IPS-18c (cell line): Measurements from ENCODE around the gene LRRC8E.

Experiments
- H3K4me3 ChIP-seq: 2 replicates; pipeline ENCODE4 v1.7.0; 2013; ENCODE audit warnings: low read depth, mild to moderate bottlenecking, low read length, moderate library complexity; ENCODE audit not compliant: insufficient read depth
- H3K9me3 ChIP-seq: one replicate; pipeline ENCODE4 v1.6.1; 2013; ENCODE audit warnings: mild to moderate bottlenecking, low read length, moderate library complexity; ENCODE audit not compliant: control insufficient read depth, insufficient read depth

LRRC8E gene

DNA sequence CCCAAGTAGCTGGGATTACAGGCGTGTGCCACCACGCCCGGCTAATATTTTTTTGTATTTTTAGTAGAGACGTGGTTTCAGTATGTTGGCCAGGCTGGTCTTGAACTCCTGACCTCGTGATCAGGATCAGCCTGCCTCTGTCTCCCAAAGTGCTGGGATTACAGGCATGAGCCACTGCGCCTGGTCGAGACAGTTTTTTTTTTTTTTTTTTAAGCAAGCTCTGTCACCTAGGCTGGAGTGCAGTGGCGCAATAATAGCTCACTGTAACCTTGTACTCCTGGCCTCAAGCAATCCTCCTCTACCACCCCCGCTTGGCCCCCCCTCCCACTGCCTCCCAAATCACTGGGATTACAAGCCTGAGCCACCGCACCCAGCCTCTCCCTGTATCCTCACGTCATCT is 9.0 kb downstream of the LRRC8E start:
- Histone ChIP-seq H3K4me3 (no peak overlapping the region), H3K9me3 (no peaks in the 10 kb centered on the region)

DNA sequence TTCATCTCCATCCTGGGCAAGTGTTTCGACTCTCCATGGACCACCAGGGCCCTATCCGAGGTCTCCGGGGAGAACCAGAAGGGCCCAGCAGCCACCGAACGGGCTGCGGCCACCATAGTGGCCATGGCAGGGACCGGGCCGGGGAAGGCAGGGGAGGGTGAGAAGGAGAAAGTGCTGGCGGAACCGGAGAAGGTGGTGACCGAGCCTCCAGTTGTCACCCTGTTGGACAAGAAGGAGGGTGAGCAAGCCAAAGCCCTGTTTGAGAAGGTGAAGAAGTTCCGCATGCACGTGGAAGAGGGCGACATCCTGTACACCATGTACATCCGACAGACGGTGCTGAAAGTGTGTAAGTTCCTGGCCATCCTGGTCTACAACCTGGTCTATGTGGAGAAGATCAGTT is 10.7 kb downstream of the LRRC8E start:
- H3K9me3 ChIP-seq = no peaks in the 10 kb centered on the region
- no peak overlapping the region for H3K4me3 ChIP-seq

- Histone ChIP-seq H3K9me3 (no peaks in the 10 kb centered on the region), H3K4me3 (no peak overlapping the region)
These were observed 11.6 kb downstream of the LRRC8E start for GRCh38 chr19:7899751-7900378.

- H3K9me3 ChIP-seq = no peaks in the 10 kb centered on the region
- no peak overlapping the region for H3K4me3 ChIP-seq
These were observed 12.1 kb downstream of the LRRC8E start for GRCh38 chr19:7900401-7900870.

DNA sequence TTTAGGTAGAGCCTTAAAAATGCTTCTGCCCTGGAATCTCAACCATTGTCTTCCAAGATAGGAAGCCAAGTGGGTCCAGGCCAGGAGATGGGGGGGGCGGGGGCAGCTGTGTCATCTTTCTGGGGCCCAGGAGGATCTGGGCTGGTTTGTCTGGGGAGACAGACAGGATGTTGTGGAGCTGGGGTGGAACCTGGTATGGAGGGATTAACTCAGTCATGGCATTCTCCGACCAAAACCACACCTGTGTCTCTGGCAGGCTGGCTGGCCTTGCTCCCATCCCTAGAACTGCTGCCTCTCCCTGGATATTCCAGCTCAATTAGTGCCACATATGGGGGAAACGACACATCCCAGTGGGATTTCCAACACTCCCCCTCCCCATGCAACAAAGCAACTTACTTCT is 12.6 kb downstream of the LRRC8E start:
- no peaks in the 10 kb centered on the region for H3K9me3 ChIP-seq
- no peak overlapping the region for H3K4me3 ChIP-seq

GRCh38 chr19:7901337-7901736 is 13.0 kb downstream of the LRRC8E start:
- H3K9me3 ChIP-seq = no peaks in the 10 kb centered on the region
- H3K4me3 ChIP-seq = no peak overlapping the region

DNA sequence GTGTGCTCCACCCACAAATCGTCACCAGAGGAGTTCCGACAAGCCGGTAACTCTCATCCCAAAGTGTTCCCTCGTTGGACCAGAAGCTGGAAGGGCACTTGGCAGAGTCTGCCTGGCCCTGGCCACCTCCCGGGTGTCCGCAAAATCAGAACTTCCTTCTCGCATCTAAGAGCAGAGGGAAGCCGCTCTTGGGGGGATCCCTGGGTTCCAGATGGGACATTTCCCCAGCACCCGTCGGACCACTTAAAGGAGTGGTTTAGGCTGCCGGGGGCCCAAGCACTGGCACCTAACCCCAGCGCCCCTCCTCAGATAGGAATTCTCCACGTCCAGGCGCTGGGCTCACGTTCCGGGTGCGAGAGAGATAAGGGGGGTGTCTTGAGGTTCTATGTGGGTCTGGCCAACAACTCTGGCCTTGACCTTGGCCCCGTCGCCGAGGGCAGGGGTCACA is 14.5 kb downstream of the LRRC8E start:
- H3K9me3 ChIP-seq = no peaks in the 10 kb centered on the region

DNA sequence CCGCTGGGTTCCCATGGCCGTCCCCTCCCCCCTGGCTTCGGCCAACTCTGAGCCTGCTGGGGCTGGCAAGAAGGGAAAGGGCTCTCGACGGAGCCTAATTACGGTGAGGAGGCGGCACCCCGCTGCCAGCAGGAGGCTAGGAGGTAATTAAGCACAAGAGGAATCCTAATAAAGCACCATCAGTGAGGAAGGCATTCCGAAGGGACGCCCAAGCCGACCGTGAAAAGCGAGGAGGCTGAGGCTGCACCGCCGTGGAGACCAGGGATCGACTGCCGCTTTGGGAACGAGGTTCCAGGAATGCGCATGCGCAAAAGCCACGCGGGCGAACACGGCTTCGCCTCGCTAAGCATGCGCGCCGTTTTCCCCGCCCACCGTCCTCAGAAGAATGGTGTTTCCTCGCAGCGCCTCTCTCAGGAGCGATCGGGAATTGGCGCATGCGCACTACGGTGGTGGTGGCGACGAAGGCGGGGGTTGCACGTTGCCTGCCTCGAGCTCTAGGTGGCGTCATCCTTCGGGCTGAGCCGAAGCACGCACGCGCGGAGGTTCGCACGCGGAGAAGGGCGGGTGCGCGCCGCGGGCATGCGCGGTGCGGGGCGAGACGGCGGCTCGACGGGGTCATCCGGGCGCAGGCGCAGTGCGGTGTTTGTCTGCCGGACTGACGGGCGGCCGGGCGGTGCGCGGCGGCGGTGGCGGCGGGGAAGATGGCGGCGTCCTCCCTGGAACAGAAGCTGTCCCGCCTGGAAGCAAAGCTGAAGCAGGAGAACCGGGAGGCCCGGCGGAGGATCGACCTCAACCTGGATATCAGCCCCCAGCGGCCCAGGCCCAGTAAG is 15.1 kb downstream of the LRRC8E start, which contains the start of gene MAP2K7:
Gene MAP2K7 (plus strand): TSS at position 634 of the 830 bp plus-strand sequence. CDS start 68 bp downstream, at position 702.
- H3K4me3 ChIP-seq = peak within 1 kb of the TSS; percentile 82
- H3K9me3 ChIP-seq = no peaks in the 10 kb centered on the region

More for the DNA sequence above, 14.5 kb downstream of the LRRC8E start:
- H3K4me3 ChIP-seq = peak overlapping the region; percentile 59; the same call in 1 of the 2 replicates

- H3K9me3 ChIP-seq = no peaks in the 10 kb centered on the region
These were observed 16.0 kb downstream of the LRRC8E start for GRCh38 chr19:7904074-7905020.

GRCh38 chr19:7905268-7905667 is 17.0 kb downstream of the LRRC8E start:
- no peaks in the 10 kb centered on the region for H3K9me3 ChIP-seq
- no peak overlapping the region for H3K4me3 ChIP-seq

More at GRCh38 chr19:7904074-7905020, 16.0 kb downstream of the LRRC8E start:
- peak overlapping the region; percentile 82 for H3K4me3 ChIP-seq

- Histone ChIP-seq H3K9me3 (no peaks in the 10 kb centered on the region), H3K4me3 (no peak overlapping the region)
These were observed 17.5 kb downstream of the LRRC8E start for GRCh38 chr19:7905859-7906258.

DNA sequence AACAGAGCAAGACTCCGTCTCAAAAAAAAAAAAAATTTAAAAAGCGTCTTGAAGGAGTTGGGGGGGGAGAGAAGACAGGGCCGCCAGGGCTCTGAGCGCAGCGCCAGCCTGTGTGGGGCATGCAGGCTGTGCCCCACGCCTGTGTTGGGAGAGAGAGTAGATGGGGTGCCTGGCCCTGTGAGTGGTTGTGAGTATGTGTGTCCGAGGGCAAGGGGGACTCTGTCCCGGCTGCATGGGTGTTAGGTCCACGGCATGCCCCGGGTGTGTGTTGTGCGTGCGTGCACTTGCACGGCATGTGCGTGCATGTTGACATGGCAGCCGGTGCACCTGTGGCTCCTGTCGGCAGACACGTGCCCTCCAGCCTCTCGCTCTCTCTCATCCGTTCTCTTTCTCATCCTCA is 18.8 kb downstream of the LRRC8E start:
- H3K4me3 ChIP-seq = no peak overlapping the region

GRCh38 chr19:7907544-7907943 is 19.2 kb downstream of the LRRC8E start:
- Histone ChIP-seq H3K9me3 (no peaks in the 10 kb centered on the region), H3K4me3 (no peak overlapping the region)

More for the DNA sequence above, 18.8 kb downstream of the LRRC8E start:
- no peaks in the 10 kb centered on the region for H3K9me3 ChIP-seq

- H3K9me3 ChIP-seq = no peaks in the 10 kb centered on the region
- no peak overlapping the region for H3K4me3 ChIP-seq
These were observed 19.9 kb downstream of the LRRC8E start for GRCh38 chr19:7908078-7908699.

- no peaks in the 10 kb centered on the region for H3K9me3 ChIP-seq
- no peak overlapping the region for H3K4me3 ChIP-seq
These were observed 20.6 kb downstream of the LRRC8E start for GRCh38 chr19:7908742-7909461.

DNA sequence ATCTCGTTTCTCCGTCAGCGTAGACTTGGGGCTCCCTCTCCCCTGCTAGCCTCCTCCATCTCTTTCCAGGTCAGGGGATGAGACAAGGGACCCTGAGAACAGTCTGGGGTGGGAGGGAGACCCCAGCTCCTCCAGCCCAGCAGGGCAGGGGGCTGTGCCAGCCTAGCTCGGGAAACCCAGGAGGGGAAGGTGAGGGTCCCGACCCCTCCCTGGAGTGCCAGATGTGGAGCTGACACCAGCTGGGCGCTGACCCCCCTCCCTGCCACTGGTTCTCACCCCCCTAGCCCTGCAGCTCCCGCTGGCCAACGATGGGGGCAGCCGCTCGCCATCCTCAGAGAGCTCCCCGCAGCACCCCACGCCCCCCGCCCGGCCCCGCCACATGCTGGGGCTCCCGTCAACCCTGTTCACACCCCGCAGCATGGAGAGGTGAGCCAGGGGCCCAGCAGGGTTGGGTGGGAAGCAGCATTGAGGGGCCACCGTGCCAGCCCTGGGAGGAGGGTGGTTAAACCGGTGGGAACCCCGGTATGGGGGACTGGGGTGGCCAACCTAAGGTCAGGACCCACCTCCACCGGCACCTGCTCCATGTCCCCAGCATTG is 21.3 kb downstream of the LRRC8E start:
- H3K4me3 ChIP-seq = no peak overlapping the region
- no peaks in the 10 kb centered on the region for H3K9me3 ChIP-seq
